ENCODE results near the gene ANKLE2. TPM values are rescaled to one million over a fixed set of nuclear protein-coding genes. Genes with fewer than 3 reads are reported as not detected.

ANKLE2 gene
- total and polyA plus RNA-seq, 2 of the 13 experiments (the other 11 are each of a cell fraction or from before 2014, with no cell fraction given): 35.3 to 37.1 TPM

DNA sequence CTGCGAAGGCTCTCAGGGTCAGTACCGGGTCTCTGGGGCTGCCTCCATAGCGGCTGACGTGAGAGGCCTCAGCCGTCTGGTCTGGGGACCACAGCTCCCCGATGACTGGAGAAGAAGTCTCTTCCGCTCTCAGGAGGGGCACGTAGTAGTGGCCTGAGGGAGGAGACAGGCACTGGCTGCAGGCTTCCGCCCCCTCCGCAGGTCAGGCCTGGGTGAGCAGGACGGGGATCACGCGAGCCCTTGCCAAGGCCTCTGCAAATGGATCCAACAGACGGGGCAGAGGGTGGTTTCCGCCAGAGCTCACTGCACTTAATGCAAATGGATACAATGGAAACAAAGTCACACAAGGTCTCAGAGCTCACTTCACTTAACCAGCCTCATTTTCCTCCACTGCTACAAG lies 24.7 kb downstream of the ANKLE2 start:
- H4K20me1 ChIP-seq (ENCODE audit: insufficient read depth, low read length): no peaks in the 10 kb centered on the region
- POLR2A ChIA-PET: no interaction called here
- H3K27me3 ChIP-seq (ENCODE audit: control insufficient read depth in 1 of 2, insufficient read depth in 2 of 2, low read length in 2 of 2): no peaks in the 10 kb centered on the region
- H3K4me2 ChIP-seq (ENCODE audit: low read depth, low read length): no peak overlapping the region
- H3K9me3 ChIP-seq (ENCODE audit: low read length): no peaks in the 10 kb centered on the region
- intact Hi-C loops (cut with micrococcal nuclease; ENCODE audit: unreplicated experiment) (no loop called here), in situ Hi-C loops (cut with HindIII; ENCODE audit: extremely low pct_ligation_motif_present, low pct_unique_long_range_greater_than_20kb) (no loop called here)
- DNase-seq (ENCODE audit: low spot score) (no peak), ATAC-seq (peak; percentile 35), FAIRE-seq (no peak)
- no peak overlapping the region for H3K27ac ChIP-seq (ENCODE audit: extremely low read length, insufficient read depth, low read length)
- no peak overlapping the region for H2AFZ ChIP-seq (ENCODE audit: low read length)
- H3K4me1 ChIP-seq (ENCODE audit: insufficient read depth, low read length): no peaks in the 10 kb centered on the region
- H3K9ac ChIP-seq (ENCODE audit: insufficient read depth, low read depth, low read length): no peak overlapping the region
- CTCF ChIA-PET (ENCODE audit: low intra/inter-chr PET ratio, low total read pairs): no interaction called here
- no peaks in the 10 kb centered on the region for H3K79me2 ChIP-seq (ENCODE audit: insufficient read depth, low read length)
- H3K36me3 ChIP-seq (replicated peaks in 1 of 2; ENCODE audit: control insufficient read depth in 1 of 2, insufficient read depth in 2 of 2, low read length in 2 of 2): peaks cover 37 to 77% of the 10 kb centered on the region in 2 experiments; a peak in 4 of 5 replicates
- no TSS peak for BruUV-seq (replicated peaks)
- WGBS (ENCODE audit: low lambda C conversion rate): 97% methylated on average over 8 of the region's 15 CpGs
- H3K4me3 ChIP-seq (replicated peaks in 1 of 3; ENCODE audit: insufficient read depth in 1 of 3, low read depth in 2 of 3, low read length in 3 of 3): no peak overlapping the region
- TF ChIP-seq NBN (conservative IDR thresholded peaks at IDR 0.05): no peak
- TF ChIP-seq NCOA5 (CRISPR knock-in tag; IDR thresholded peaks at IDR 0.05): no peak
- TF ChIP-seq, protein P1, sequence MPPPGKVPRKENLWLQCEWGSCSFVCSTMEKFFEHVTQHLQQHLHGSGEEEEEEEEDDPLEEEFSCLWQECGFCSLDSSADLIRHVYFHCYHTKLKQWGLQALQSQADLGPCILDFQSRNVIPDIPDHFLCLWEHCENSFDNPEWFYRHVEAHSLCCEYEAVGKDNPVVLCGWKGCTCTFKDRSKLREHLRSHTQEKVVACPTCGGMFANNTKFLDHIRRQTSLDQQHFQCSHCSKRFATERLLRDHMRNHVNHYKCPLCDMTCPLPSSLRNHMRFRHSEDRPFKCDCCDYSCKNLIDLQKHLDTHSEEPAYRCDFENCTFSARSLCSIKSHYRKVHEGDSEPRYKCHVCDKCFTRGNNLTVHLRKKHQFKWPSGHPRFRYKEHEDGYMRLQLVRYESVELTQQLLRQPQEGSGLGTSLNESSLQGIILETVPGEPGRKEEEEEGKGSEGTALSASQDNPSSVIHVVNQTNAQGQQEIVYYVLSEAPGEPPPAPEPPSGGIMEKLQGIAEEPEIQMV (CRISPR knock-in tag; IDR thresholded peaks at IDR 0.05; ENCODE audit: low read depth): no peak
- TF ChIP-seq TGIF2 (CRISPR knock-in tag; IDR thresholded peaks at IDR 0.05): no peak
- no peak for TF ChIP-seq CHD4 (IDR thresholded peaks at IDR 0.05; ENCODE audit: borderline replicate concordance, low read length)
- no peak for TF ChIP-seq RBM39 (IDR thresholded peaks at IDR 0.05; ENCODE audit: low read depth, low read length, poor library complexity, severe bottlenecking)
- TF ChIP-seq TOPORS (CRISPR knock-in tag; IDR thresholded peaks at IDR 0.05): no peak
- no peak for TF ChIP-seq ZNF678 (CRISPR knock-in tag; IDR thresholded peaks at IDR 0.05)
- TF ChIP-seq, protein P2, sequence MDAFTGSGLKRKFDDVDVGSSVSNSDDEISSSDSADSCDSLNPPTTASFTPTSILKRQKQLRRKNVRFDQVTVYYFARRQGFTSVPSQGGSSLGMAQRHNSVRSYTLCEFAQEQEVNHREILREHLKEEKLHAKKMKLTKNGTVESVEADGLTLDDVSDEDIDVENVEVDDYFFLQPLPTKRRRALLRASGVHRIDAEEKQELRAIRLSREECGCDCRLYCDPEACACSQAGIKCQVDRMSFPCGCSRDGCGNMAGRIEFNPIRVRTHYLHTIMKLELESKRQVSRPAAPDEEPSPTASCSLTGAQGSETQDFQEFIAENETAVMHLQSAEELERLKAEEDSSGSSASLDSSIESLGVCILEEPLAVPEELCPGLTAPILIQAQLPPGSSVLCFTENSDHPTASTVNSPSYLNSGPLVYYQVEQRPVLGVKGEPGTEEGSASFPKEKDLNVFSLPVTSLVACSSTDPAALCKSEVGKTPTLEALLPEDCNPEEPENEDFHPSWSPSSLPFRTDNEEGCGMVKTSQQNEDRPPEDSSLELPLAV (CRISPR knock-in tag; conservative IDR thresholded peaks at IDR 0.05; ENCODE audit: low read depth): no peak
- TF ChIP-seq, protein P3, sequence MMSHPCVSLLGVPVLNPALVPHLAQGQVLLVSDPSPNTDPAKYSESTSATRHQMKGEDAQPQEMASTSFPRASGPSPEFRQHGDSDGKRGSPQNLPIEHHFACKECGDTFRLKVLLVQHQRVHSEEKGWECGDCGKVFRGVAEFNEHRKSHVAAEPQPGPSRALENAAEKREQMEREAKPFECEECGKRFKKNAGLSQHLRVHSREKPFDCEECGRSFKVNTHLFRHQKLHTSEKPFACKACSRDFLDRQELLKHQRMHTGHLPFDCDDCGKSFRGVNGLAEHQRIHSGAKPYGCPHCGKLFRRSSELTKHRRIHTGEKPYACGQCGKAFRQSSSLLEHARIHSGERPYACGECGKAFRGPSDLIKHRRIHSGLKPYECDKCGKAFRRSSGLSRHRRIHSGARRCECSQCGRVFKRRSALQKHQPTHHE (CRISPR knock-in tag; IDR thresholded peaks at IDR 0.05; ENCODE audit: borderline replicate concordance): no peak
- no peak for TF ChIP-seq PTBP1 (IDR thresholded peaks at IDR 0.05; ENCODE audit: low read depth, low read length, poor library complexity, severe bottlenecking)
- no peak for TF ChIP-seq ZNF556 (CRISPR knock-in tag; IDR thresholded peaks at IDR 0.05; ENCODE audit: borderline replicate concordance)
- TF ChIP-seq, protein P4, sequence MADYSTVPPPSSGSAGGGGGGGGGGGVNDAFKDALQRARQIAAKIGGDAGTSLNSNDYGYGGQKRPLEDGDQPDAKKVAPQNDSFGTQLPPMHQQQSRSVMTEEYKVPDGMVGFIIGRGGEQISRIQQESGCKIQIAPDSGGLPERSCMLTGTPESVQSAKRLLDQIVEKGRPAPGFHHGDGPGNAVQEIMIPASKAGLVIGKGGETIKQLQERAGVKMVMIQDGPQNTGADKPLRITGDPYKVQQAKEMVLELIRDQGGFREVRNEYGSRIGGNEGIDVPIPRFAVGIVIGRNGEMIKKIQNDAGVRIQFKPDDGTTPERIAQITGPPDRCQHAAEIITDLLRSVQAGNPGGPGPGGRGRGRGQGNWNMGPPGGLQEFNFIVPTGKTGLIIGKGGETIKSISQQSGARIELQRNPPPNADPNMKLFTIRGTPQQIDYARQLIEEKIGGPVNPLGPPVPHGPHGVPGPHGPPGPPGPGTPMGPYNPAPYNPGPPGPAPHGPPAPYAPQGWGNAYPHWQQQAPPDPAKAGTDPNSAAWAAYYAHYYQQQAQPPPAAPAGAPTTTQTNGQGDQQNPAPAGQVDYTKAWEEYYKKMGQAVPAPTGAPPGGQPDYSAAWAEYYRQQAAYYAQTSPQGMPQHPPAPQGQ (CRISPR knock-in tag; IDR thresholded peaks at IDR 0.05; ENCODE audit: borderline replicate concordance): no peak
- TF ChIP-seq, protein P5, sequence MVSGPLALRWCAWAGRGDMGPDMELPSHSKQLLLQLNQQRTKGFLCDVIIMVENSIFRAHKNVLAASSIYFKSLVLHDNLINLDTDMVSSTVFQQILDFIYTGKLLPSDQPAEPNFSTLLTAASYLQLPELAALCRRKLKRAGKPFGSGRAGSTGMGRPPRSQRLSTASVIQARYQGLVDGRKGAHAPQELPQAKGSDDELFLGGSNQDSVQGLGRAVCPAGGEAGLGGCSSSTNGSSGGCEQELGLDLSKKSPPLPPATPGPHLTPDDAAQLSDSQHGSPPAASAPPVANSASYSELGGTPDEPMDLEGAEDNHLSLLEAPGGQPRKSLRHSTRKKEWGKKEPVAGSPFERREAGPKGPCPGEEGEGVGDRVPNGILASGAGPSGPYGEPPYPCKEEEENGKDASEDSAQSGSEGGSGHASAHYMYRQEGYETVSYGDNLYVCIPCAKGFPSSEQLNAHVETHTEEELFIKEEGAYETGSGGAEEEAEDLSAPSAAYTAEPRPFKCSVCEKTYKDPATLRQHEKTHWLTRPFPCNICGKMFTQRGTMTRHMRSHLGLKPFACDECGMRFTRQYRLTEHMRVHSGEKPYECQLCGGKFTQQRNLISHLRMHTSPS (CRISPR knock-in tag; IDR thresholded peaks at IDR 0.05; ENCODE audit: low read depth): no peak
- TF ChIP-seq MTF2 (CRISPR knock-in tag; IDR thresholded peaks at IDR 0.05; ENCODE audit: borderline replicate concordance): no peak
